Measurements from ENCODE around the gene FLACC1.

FLACC1 gene

DNA sequence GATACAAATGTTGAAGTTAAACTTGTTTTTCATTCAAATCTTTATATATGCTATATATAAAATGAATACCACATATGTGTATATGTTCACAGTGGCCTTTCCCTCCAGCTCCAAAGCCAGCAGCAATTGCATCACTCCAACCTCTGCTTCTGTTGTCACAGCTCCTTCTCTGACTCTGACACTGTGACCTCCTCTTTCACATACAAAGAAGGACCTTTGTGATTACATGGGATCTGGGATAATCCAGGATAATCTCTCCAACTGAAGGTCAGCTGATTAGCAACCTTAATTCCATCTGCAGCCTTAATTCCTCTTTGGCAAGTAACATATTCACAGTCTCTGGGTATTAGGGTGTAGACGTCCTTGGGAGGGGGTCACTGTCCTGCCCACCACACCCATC, 8.4 kb downstream of the FLACC1 start:
- no peak overlapping the region for H3K27ac ChIP-seq (ENCODE audit: low read depth, low read length)
- 79% methylated on average over 1 of the region's 1 CpG for WGBS
- no peaks in the 10 kb centered on the region for H3K9me3 ChIP-seq (ENCODE audit: insufficient read depth, low read depth, low read length)
- peaks cover 2% of the 10 kb centered on the region; the same call in 1 of the 2 replicates for H3K4me1 ChIP-seq (ENCODE audit: insufficient read depth, low read length)
- no peak overlapping the region for H3K4me3 ChIP-seq (ENCODE audit: low read length)
- no peaks in the 10 kb centered on the region for H3K27me3 ChIP-seq (ENCODE audit: insufficient read depth, low read length)
- H3K36me3 ChIP-seq (ENCODE audit: insufficient read depth, low read length) = no peaks in the 10 kb centered on the region
- no peak overlapping the region for H3K9ac ChIP-seq (ENCODE audit: low read depth, low read length)

DNA sequence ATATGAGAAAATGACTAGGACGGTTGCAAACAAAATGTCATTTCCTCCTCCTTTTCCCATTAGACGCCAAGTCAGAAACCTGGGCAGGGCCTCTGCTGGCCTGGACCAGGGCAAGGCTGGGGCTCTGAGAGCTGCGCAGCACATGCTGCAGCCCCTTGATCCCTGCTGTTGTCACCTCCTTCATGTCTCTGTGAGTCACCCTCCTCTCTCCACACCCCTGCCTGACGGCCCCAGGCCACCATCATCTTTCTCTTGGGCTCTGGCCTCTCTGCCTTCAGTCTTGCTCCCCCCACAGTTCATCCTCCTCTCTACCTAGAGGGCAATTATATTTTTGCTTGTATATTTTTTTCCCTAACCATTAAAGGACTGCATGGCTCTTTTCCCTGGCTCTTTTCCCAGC, 10.0 kb downstream of the FLACC1 start:
- no peak overlapping the region for H3K4me3 ChIP-seq (ENCODE audit: low read length)
- H3K9me3 ChIP-seq (ENCODE audit: insufficient read depth, low read depth, low read length) = no peaks in the 10 kb centered on the region
- 90% methylated on average over 4 of the region's 4 CpGs for WGBS
- peaks cover 6% of the 10 kb centered on the region; the same call in 1 of the 2 replicates for H3K4me1 ChIP-seq (ENCODE audit: insufficient read depth, low read length)
- no peak overlapping the region for H3K9ac ChIP-seq (ENCODE audit: low read depth, low read length)
- H3K27me3 ChIP-seq (ENCODE audit: insufficient read depth, low read length) = no peaks in the 10 kb centered on the region
- H3K36me3 ChIP-seq (ENCODE audit: insufficient read depth, low read length) = no peaks in the 10 kb centered on the region
- no peak overlapping the region for H3K27ac ChIP-seq (ENCODE audit: low read depth, low read length)

DNA sequence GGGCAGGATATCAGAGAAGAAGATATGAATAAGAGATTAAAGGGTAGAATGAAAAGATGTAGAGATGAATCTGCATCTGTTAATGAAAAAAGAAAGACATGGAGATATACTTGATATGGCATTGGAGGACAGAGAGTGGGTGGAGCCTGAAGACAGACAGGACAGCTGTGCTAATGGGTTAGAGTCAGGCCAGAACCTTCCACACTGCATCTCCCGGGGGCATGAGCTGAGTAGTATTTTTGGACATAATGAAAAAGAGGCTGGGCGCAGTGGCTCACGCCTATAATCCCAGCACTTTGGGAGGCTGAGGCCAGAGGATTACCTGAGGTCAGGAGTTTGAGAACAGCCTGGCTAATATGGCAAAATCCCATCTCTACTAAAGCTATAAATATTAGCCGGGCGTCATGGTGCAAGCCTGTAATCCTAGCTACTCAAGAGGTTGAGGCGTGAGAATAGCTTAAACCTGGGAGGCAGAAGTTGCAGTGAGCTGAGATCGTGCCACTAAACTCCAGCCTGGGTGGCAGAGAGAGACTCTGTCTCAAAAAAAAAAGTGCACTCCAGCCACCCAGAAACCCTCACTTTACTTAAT, 11.4 kb downstream of the FLACC1 start:
- WGBS = 92% methylated on average over 7 of the region's 7 CpGs
- H3K27ac ChIP-seq (ENCODE audit: low read depth, low read length) = no peak overlapping the region

DNA sequence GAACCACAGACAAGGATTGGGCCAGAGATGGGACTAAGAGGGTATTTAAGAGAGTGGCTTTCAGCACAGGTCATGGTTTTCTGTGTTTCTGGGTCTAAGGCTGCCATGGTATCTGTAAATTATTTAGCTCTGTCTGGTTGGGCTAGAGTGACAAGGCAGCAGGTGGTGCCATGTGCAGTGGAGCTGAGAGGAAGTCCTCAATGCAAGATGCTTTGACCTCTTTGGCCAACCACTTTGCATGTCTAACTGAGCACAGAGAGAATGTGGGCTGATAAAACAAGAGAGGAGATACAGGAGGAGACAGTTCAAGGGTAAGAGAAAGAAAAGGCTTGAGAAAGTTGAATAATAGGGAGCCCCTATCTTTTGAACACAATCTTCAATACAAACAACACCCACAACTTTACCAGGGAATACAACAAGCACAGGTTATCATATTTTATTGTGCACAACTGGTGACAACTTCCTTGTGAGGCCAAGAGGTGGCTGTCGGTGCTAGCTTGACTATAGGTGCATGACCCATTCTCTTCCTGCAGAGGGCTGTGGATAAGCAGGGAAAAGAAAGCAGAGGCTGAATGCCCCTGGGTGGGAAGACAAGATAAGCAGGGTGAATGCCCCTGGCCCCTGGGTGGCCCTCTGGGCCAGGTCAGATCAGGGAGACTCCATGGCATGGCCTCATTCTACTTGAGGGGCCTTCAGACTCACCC, 12.3 kb downstream of the FLACC1 start:
- Histone ChIP-seq H3K27ac (ENCODE audit: low read depth, low read length) (no peak overlapping the region), H3K36me3 (ENCODE audit: insufficient read depth, low read length) (no peaks in the 10 kb centered on the region), H3K9me3 (ENCODE audit: insufficient read depth, low read depth, low read length) (no peaks in the 10 kb centered on the region), H3K4me3 (ENCODE audit: low read length) (no peak overlapping the region), H3K4me1 (ENCODE audit: insufficient read depth, low read length) (peaks cover 6% of the 10 kb centered on the region; the same call in 1 of the 2 replicates), H3K27me3 (ENCODE audit: insufficient read depth, low read length) (no peaks in the 10 kb centered on the region), H3K9ac (ENCODE audit: low read depth, low read length) (no peak overlapping the region)
- WGBS = 80% methylated on average over 1 of the region's 1 CpG

More for the DNA sequence above, 11.4 kb downstream of the FLACC1 start:
- Histone ChIP-seq H3K9me3 (ENCODE audit: insufficient read depth, low read depth, low read length) (no peaks in the 10 kb centered on the region), H3K36me3 (ENCODE audit: insufficient read depth, low read length) (no peaks in the 10 kb centered on the region), H3K9ac (ENCODE audit: low read depth, low read length) (no peak overlapping the region), H3K4me3 (ENCODE audit: low read length) (no peak overlapping the region), H3K27me3 (ENCODE audit: insufficient read depth, low read length) (no peaks in the 10 kb centered on the region), H3K4me1 (ENCODE audit: insufficient read depth, low read length) (peaks cover 6% of the 10 kb centered on the region; the same call in 1 of the 2 replicates)

DNA sequence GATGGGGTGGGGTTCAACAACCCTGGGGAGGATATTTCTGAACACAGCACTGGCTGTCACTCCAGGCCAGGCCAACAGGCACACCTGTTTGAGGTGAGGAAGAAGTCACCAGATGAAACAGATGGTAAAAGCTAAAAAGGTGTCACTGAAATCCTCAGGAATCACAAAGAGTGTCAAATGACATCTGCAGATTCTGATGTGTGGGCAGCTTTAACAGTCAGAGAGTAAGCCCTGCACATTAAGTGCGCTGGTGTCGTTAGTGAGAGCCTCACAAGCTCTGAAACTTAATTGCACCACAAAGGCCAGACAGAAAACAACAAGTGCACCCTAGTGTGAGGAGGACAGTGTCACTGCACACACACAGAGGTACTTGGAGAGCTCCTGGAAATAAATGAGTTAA, 13.6 kb downstream of the FLACC1 start:
- Histone ChIP-seq H3K36me3 (ENCODE audit: insufficient read depth, low read length) (no peaks in the 10 kb centered on the region), H3K27me3 (ENCODE audit: insufficient read depth, low read length) (no peaks in the 10 kb centered on the region), H3K4me1 (ENCODE audit: insufficient read depth, low read length) (peaks cover 6% of the 10 kb centered on the region; the same call in 1 of the 2 replicates), H3K4me3 (ENCODE audit: low read length) (no peak overlapping the region), H3K9me3 (ENCODE audit: insufficient read depth, low read depth, low read length) (no peaks in the 10 kb centered on the region), H3K27ac (ENCODE audit: low read depth, low read length) (no peak overlapping the region), H3K9ac (ENCODE audit: low read depth, low read length) (no peak overlapping the region)
- 84% methylated on average over 2 of the region's 2 CpGs for WGBS

DNA sequence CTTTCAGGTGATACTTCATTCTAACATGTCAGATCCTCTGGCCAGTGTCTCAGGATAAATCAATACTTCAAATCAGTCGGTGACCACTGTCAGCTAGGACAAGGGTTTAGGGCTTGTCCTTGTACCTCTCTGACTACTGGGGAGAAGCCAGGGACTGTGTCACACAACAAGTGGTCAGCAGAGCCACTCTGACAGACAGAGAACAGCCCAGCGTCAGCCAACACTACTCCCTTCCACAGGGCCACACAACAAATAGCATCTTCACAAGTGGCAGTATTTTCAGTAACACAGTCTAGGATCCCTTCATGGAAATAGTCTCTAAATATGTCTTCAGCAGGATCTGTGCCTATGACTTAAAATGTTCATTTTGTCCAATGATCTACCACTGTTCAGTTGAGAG, 14.2 kb downstream of the FLACC1 start:
- no peak overlapping the region for H3K27ac ChIP-seq (ENCODE audit: low read depth, low read length)
- no peaks in the 10 kb centered on the region for H3K9me3 ChIP-seq (ENCODE audit: insufficient read depth, low read depth, low read length)
- 89% methylated on average over 2 of the region's 2 CpGs for WGBS
- H3K36me3 ChIP-seq (ENCODE audit: insufficient read depth, low read length) = no peaks in the 10 kb centered on the region
- H3K4me3 ChIP-seq (ENCODE audit: low read length) = no peak overlapping the region
- no peak overlapping the region for H3K9ac ChIP-seq (ENCODE audit: low read depth, low read length)
- no peaks in the 10 kb centered on the region for H3K27me3 ChIP-seq (ENCODE audit: insufficient read depth, low read length)
- peaks cover 6% of the 10 kb centered on the region; the same call in 1 of the 2 replicates for H3K4me1 ChIP-seq (ENCODE audit: insufficient read depth, low read length)

DNA sequence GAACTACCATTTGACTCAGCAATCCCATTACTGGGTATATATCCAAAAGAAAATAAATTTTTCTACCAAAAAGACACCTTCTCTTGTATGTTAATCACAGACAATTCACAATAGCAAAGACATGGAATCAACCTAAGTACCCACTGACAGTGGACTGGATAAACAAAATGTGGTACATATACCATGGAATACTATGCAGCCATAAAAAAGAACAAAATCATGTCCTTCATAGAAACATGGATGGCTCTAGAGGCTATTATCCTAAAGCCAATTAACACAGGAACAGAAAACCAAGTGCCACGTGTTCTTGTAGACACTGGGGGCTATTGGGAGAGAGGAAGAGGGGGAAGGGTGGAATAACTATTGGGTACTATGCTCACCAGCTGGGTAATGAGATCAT, 27.7 kb downstream of the FLACC1 start:
- no peak overlapping the region for H3K27ac ChIP-seq (ENCODE audit: low read depth, low read length)
- H3K9ac ChIP-seq (ENCODE audit: low read depth, low read length) = no peak overlapping the region
- H3K27me3 ChIP-seq (ENCODE audit: insufficient read depth, low read length) = no peaks in the 10 kb centered on the region
- WGBS = no CpG with 5 or more reads among the region's 1 CpG
- H3K4me3 ChIP-seq (ENCODE audit: low read length) = no peak overlapping the region
- peaks cover 3% of the 10 kb centered on the region; the same call in 1 of the 2 replicates for H3K9me3 ChIP-seq (ENCODE audit: insufficient read depth, low read depth, low read length)
- H3K36me3 ChIP-seq (ENCODE audit: insufficient read depth, low read length) = no peaks in the 10 kb centered on the region
- H3K4me1 ChIP-seq (ENCODE audit: insufficient read depth, low read length) = no peaks in the 10 kb centered on the region

DNA sequence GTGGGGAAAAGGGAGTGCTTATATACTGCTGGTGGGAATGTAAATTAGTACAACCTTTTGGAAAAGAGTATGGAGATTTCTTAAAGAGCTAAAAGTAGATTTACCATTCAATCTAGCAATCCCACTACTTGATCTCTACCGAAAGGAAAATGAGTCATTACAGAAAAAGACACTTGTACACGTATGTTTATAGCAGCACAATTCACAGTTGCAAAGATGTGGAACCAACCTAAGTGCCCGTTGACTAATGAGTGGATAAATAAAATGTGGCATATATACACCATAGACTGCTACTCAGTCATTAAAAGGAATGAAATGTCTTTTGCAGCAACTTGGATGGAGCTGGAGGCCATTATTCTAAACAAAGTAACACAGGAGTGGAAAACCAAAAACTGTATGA, 29.5 kb downstream of the FLACC1 start:
- Histone ChIP-seq H3K4me3 (ENCODE audit: low read length) (no peak overlapping the region), H3K27me3 (ENCODE audit: insufficient read depth, low read length) (no peaks in the 10 kb centered on the region), H3K36me3 (ENCODE audit: insufficient read depth, low read length) (no peaks in the 10 kb centered on the region), H3K9ac (ENCODE audit: low read depth, low read length) (no peak overlapping the region), H3K9me3 (ENCODE audit: insufficient read depth, low read depth, low read length) (peaks cover 7% of the 10 kb centered on the region; the same call in 1 of the 2 replicates), H3K27ac (ENCODE audit: low read depth, low read length) (no peak overlapping the region), H3K4me1 (ENCODE audit: insufficient read depth, low read length) (no peaks in the 10 kb centered on the region)
- 95% methylated on average over 2 of the region's 3 CpGs for WGBS

DNA sequence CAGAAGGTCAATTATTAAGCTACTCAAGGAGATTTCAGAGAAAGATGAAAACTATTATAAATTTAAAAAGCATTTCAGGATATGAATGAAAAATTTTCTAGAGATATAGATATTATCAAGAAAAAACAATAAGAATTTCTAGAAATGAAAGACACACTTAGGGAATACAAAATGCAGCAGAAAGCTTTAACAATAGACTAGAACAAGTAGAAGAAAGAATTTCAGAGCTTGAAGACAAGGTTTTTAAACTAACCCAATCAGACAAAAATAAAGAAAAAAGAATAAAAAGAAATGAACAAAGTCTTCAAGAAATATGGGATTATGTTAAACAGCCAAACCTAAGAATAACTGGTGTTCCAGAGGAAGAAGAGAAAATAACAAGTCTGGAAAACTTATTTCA, 34.4 kb downstream of the FLACC1 start:
- peaks cover 13% of the 10 kb centered on the region; the same call in 1 of the 2 replicates for H3K9me3 ChIP-seq (ENCODE audit: insufficient read depth, low read depth, low read length)
- H3K27me3 ChIP-seq (ENCODE audit: insufficient read depth, low read length) = no peaks in the 10 kb centered on the region
- H3K4me1 ChIP-seq (ENCODE audit: insufficient read depth, low read length) = no peaks in the 10 kb centered on the region
- no peak overlapping the region for H3K4me3 ChIP-seq (ENCODE audit: low read length)
- H3K36me3 ChIP-seq (ENCODE audit: insufficient read depth, low read length) = no peaks in the 10 kb centered on the region
- H3K9ac ChIP-seq (ENCODE audit: low read depth, low read length) = no peak overlapping the region
- H3K27ac ChIP-seq (ENCODE audit: low read depth, low read length) = no peak overlapping the region

DNA sequence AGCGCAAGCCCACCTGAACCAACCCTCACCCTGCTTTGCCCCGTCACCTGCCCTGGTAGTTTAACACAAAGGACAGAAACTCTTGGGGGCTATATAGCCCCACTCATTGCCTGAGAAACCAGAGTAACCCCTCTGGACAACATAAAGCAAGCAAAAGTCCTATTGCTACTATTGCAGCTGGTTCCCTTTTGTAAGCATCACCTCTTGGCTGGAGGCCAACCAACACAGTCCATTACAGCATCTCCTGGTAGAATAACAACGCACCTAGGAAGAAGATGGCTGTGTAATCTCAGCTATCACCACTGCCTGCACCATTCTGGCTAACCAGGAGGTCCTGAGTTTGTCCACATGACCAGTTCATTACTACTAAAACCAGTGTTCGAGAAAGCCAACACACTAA, 36.4 kb downstream of the FLACC1 start:
- H3K4me3 ChIP-seq (ENCODE audit: low read length) = no peak overlapping the region
- no peaks in the 10 kb centered on the region for H3K36me3 ChIP-seq (ENCODE audit: insufficient read depth, low read length)
- peaks cover 13% of the 10 kb centered on the region; the same call in 1 of the 2 replicates for H3K9me3 ChIP-seq (ENCODE audit: insufficient read depth, low read depth, low read length)
- H3K9ac ChIP-seq (ENCODE audit: low read depth, low read length) = no peak overlapping the region
- WGBS = 93% methylated on average over 4 of the region's 4 CpGs
- no peak overlapping the region for H3K27ac ChIP-seq (ENCODE audit: low read depth, low read length)
- H3K4me1 ChIP-seq (ENCODE audit: insufficient read depth, low read length) = no peaks in the 10 kb centered on the region
- no peaks in the 10 kb centered on the region for H3K27me3 ChIP-seq (ENCODE audit: insufficient read depth, low read length)

DNA sequence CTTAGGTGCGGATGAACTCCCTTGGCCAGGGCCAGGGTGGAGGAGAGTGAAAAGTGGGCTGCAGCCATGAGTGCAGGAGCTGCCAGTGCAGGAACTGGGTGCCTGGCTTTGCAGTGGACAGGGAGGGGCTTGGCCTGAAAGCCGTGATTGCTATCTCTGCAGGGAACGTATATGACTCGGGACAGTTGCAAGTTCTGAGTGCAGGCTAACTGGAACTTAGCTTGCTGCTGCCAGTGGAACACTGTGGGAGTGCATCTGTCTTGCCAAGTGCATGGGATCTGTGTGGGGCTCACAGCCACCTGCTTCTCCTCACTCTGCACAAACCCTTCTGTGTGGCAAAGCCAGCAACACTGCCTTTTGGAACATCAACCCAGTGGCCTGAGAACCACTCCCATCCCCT, 36.9 kb downstream of the FLACC1 start:
- no peak overlapping the region for H3K27ac ChIP-seq (ENCODE audit: low read depth, low read length)
- peaks cover 13% of the 10 kb centered on the region; the same call in 1 of the 2 replicates for H3K9me3 ChIP-seq (ENCODE audit: insufficient read depth, low read depth, low read length)
- H3K27me3 ChIP-seq (ENCODE audit: insufficient read depth, low read length) = no peaks in the 10 kb centered on the region
- WGBS = 87% methylated on average over 4 of the region's 4 CpGs
- H3K9ac ChIP-seq (ENCODE audit: low read depth, low read length) = no peak overlapping the region
- H3K36me3 ChIP-seq (ENCODE audit: insufficient read depth, low read length) = no peaks in the 10 kb centered on the region
- H3K4me3 ChIP-seq (ENCODE audit: low read length) = no peak overlapping the region
- no peaks in the 10 kb centered on the region for H3K4me1 ChIP-seq (ENCODE audit: insufficient read depth, low read length)
